NCI-H460 (cell line): Measurements from ENCODE around the gene LMTK2. TPM values are rescaled to one million over a fixed set of nuclear protein-coding genes. Genes with fewer than 3 reads are reported as not detected.

Source experiments
- DNase-seq: peaks from one replicate; pipeline ENCODE4 v3.0.0-alpha.2; 2016; ENCODE audit warnings: low read depth; ENCODE audit errors: extremely low read depth
- total RNA-seq: library from RNA; depleted of rRNA; stranded (reverse); fragments of >200 nt; shearing (Covaris generic); gene quantifications from 2 replicates; pipeline ENCODE4 v1.2.3, GENCODE V29; 2014

LMTK2 gene
- total RNA-seq, 1 experiment from 2014 or later = 12.0 TPM

GRCh38 chr7:98199131-98199530 lies 92.5 kb downstream of the LMTK2 start:
- DNase-seq = no peak

DNA sequence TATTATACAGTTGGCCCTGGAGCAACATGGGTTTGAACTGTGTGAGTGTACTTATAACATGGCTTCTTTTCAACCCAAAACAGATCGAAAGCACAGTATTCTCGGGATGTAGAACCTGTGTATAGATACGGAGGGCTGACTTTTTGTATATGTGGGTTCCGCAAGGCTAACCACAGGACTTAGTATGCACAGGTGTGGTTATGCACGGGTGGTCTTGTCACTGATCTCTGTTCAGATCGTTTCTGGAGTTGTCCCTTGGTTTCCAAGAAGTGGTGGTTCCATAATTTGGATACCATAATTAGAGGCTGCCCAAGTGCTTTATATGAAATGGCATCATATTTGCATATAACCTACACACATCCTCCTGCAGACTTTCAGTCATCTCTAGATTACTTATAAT lies 93.7 kb downstream of the LMTK2 start:
- no peak for DNase-seq

GRCh38 chr7:98202367-98203195 lies 95.9 kb downstream of the LMTK2 start:
- DNase-seq = no peak

- no peak for DNase-seq
These were observed 96.8 kb downstream of the LMTK2 start for GRCh38 chr7:98203261-98203963.

DNA sequence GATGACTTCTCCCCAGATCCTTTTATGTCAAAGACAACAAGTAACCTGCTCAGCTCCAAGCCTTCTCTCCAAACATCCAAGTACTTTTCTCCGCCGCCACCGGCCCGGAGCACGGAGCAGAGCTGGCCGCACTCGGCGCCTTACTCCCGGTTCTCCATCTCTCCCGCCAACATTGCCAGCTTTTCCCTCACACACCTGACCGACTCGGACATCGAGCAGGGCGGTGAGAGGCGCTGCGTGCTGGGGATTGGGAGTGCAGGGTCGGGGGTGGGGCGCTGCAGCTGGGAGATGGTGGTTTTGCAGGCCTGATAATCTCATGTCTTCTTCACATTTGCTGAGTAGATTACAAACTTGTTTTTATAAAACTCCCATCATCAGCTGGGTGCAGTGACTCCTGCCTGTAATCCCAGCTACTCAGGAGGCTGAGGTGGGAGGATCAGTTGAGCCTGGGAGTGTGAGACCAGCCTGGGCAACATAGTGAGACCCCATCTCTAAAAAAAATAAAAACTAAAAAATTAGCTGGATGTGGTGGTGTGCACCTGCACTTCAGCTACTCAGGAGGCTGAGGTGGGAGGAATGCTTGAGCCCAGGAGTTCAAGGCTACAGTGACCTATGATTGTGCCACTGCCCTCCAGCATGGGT lies 97.4 kb downstream of the LMTK2 start:
- DNase-seq = no peak

- no peak for DNase-seq
These were observed 98.0 kb downstream of the LMTK2 start for GRCh38 chr7:98204670-98205069.

DNA sequence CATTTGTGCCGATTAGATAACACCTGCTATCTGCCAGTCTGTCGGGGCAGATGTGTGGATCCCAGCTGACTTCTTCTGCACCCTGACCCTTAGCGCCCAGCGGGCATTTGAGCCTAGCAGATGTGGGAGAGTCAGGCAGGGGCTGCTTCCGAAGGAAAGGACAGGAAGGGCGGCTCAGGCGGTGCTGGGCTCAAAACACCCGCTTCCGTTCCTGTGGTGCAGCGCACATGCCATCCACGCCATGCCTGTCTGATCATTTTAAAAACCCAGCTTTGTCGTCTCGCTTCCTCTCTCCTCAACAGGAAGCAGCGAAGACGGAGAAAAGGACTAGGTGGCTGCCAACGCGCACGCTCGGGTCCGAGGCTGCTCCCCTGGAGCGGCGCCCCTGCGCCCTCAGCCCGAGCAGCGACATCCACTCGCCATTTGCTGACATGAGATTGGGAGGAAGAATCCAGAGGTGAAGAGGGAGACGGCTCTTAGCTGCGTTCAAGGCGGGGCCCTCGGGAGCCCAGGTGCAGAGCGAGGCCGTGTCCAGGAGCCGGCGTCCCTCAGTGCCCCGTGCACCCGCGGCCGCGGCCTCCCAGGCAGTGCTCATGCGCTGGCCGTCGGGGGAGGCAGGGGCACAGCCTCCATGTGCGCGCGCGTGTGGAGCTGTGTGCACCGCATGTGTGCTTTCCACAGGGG lies 98.6 kb downstream of the LMTK2 start:
- DNase-seq = no peak

DNA sequence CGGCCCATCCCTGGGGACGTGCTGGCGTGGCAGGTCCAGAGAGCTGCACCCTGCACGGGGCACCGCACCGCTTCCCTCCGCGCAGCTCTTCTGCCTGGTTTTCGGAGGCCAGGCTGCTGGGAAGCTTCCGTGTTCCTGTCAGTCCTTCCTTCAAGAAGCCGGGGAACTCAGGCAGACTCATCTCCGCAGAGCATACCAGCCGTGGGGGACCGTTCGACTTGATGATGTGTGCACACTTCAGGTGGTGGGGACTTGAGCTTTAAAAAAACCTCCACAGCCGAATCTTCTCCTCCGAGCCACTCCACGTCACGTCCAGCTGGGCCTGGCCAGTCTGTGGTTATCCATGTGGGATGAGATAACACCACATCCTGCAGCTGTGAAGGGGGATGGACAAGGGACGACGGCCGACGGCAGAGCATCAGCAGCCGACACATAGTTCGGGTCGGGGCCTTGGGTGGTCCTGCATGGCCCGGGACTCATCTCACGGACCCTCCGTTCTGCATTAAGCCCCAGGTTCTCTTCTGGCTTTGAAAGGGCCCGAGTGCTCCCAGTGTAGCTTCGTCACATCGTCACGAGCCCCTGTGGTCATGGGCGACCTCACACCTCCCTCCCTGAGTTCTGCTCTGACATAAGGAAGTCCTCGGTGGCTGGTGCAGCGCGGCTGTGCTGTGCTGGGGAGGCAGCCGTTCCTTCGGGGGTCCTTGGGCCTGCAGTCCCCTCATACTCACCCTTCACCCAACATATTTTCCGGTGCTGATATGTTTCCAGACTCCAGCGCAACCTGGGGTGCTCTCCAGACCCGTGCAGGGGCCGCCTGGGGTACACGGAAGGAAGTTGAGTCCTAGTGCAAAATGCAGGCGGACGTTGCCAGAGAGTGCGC lies 100.0 kb downstream of the LMTK2 start:
- DNase-seq = no peak

- no peak for DNase-seq
These were observed 102.7 kb downstream of the LMTK2 start for GRCh38 chr7:98209166-98209920.

- DNase-seq = no peak
These were observed 104.0 kb downstream of the LMTK2 start for GRCh38 chr7:98210513-98211220.

GRCh38 chr7:98211221-98211675 lies 104.6 kb downstream of the LMTK2 start, which contains the start of gene BHLHA15:
TSS of gene BHLHA15 (plus strand) at chr7:98211439. CDS start at chr7:98212310, 871 bp downstream.
- DNase-seq = peak; percentile 20

- DNase-seq = no peak
These were observed 105.2 kb downstream of the LMTK2 start for GRCh38 chr7:98211676-98212531.

GRCh38 chr7:98212532-98213041 lies 105.9 kb downstream of the LMTK2 start:
- no peak for DNase-seq

DNA sequence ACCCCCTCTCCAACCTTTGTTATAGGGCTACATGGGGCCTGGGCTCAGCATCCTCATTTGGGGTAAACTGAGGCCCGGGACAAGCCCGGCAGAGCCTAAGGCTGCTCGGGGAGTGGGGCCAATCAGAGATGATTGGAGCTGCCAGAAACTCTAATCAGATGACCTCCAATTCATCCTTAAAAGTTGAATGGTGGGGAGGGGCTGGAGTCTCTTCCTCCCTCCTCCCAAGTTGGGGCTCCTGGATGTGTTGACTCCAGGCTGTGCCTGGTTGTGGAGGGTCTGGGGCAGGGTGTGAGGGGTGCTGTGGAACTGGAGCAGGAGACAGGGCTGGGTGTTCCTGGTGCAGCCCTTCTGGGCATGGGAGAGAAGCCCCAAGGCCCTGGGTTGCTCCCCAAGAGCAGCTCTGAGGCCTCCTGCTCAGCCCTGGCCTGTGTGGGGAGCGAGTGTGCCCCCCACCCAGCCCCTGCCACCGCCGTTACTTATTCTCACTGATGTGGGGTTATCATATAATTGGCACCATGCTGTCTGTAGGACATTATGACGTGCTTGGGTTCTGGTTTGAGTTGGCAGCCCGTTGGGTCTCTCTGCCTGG lies 106.7 kb downstream of the LMTK2 start:
- DNase-seq = no peak

GRCh38 chr7:98213888-98214810 lies 107.5 kb downstream of the LMTK2 start:
- no peak for DNase-seq

- DNase-seq = no peak
These were observed 108.2 kb downstream of the LMTK2 start for GRCh38 chr7:98214811-98215321.
